GM18867 (cell line): Measurements from ENCODE around the gene CCL13.

Experiments used
- ATAC-seq: cut with Tn5 transposase; IDR thresholded peaks from one replicate; pipeline ENCODE4 v1.9.1; 2021; ENCODE audit warnings: mild to moderate bottlenecking, moderate library complexity; ENCODE audit not compliant: unreplicated experiment

The CCL13 gene

DNA sequence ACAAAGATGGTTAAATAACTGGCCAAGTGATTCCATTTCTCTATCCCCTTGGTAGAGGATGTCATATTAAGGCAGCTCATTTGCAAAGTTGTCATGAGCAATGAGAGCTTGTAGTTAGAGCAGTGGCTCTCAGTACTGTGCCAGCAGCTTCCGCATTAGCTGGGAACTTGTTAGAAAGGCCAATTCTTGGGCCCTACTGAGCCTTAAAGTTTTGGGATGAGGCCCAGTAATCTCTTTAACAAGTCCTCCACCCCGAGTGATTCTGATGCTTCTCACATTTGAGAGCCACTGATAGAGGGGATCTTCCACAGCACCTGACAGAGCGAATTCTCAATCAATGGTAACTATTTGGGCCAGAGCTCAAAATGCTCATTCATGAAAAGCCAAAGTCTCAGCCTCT lies 26.9 kb downstream of the CCL13 start:
- no peak for ATAC-seq

- ATAC-seq, result no peak
These were observed 28.0 kb downstream of the CCL13 start for GRCh38 chr17:34384271-34384670.

- ATAC-seq, result no peak
These were observed 28.7 kb downstream of the CCL13 start for GRCh38 chr17:34384822-34385605.

DNA sequence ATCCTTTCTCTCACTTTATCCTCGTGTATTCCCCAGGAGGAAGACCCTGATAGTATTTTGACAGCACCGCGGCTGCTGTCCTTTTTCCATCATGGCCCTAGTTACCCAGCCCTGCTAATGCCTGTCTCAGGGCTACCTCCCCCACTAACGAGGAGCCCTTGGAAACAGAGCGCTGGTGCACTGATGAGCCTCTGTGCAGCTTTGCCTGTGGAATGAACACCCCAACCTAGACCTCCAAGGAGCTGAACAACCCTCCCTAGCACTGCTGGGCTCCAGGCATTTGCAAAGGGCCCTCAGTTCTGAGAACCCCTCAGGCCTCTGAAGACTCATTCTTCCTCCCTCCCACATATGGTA lies 30.0 kb downstream of the CCL13 start:
- ATAC-seq, result no peak

DNA sequence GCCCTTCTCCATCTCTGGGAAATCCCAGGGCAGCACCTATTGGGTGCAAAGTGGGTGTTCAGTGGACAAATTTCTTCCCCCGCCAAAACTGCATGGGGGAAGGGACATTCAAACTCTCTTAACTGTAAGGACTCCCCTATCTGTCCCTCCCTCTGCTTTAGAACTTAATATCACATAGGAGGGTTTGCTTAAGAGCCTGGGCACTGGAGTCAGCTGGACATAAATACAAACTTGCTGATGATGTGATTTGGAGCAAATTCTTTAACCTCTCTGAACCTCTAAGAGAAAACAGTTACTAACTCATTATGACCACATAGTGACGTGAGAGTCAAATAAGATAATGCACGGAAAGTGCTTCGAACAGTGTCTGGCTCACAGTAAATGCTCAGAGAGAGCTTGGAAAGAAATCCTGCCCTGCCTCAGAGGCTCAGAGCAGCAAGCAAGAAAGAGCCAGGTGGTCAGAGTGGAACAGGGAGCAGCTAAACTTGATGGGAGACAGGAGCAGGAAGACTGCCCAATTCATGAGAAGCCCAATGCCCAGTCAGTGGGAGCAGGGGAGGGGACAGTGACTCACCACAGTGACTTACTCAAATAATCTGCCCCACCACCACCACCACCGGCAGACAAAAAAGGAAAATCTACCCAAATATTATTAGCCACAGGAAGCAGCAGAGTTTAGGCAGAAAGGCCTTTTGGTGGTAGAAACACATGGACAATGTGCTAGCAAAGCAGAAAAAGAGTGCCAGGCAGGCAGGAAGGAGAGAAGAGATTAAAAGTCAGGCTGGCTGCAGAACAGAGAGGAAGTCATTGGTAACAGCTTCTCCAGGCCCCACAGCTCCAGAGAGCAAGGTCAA lies 30.6 kb downstream of the CCL13 start:
- ATAC-seq, result no peak

DNA sequence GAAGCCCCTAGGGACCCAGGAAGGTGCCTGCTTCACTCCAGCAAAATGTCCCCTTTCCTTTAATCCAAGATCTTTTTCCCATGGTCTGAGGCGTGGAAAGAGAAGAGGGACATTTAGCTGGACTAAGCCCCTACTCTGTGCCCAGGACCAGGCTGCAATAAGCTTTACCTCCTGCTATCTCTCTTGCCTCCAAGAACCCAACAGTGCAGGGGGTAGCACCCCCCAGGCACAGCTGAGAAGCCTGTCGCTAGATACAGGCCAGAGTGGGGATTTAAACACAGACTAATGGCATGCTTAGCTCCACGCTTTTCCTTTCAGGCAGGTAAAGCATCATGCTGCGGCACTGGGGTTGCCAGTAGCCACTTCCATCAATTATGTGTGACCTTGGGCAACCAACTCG lies 31.3 kb downstream of the CCL13 start:
- no peak for ATAC-seq

GRCh38 chr17:34389126-34389750 lies 33.0 kb downstream of the CCL13 start:
- no peak for ATAC-seq

- ATAC-seq, result no peak
These were observed 34.4 kb downstream of the CCL13 start for GRCh38 chr17:34390649-34391048.

DNA sequence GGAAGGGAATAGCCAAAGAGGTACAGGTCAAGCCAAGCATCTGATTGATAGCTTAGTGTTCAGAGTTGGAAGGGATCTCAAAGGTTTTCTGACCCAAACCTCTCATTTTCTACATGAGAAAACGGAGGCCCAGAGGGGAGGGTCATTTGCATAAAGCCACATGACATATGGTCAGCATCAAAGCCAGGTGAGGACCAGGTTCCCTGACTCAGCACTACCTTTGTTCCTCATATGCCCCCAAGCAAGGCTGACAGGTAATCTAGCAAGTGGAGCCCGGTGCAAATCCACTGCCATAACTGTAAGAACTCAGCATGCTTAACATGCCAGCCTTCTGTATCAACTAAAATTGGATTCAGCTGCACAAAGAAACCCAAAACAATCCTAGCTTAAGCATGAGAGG lies 35.0 kb downstream of the CCL13 start:
- no peak for ATAC-seq

GRCh38 chr17:34393401-34393800 lies 37.1 kb downstream of the CCL13 start:
- ATAC-seq, result no peak

GRCh38 chr17:34397265-34397664 lies 41.0 kb downstream of the CCL13 start:
- no peak for ATAC-seq

- no peak for ATAC-seq
These were observed 42.7 kb downstream of the CCL13 start for GRCh38 chr17:34398990-34399389.

DNA sequence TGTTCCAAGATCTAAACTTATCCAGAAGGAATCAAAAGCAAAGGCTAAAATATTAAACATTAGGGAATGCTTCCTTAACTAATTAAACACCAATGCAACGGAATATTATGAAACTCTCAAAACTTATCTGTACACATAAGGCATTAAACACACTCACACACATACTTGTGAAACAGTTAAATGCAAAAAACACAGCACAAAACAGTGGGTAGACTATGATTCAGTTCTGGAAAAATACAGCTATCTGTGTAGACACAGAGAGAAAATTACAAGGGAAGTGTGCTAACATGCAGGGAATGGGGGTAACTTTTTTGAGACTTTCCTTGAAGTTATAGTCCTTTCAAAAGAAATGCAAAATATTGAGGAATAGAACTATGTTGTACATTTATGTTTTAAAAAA lies 43.4 kb downstream of the CCL13 start:
- no peak for ATAC-seq

- ATAC-seq, result no peak
These were observed 44.1 kb downstream of the CCL13 start for GRCh38 chr17:34400301-34400931.

GRCh38 chr17:34401165-34401564 lies 44.9 kb downstream of the CCL13 start:
- ATAC-seq, result no peak

DNA sequence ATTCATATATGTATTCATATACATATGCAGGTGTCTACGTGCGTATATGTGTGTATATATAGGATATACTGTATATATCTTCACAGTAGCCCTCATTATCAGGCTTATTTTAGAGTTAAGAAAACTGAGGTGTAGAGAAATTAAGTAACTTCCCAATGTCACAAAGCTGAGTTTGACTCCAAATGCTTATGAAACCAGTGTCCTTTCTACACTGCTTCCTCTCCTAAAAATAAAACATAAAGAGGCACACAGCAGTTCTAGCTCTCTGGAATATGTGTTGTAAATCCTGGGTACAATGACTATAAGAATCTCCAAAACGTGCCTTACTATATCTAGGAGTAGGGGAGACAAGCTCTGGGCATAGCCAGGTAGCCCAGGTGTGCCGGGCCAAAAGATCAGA lies 46.7 kb downstream of the CCL13 start:
- ATAC-seq, result no peak

GRCh38 chr17:34406226-34406625 lies 49.9 kb downstream of the CCL13 start:
- ATAC-seq, result no peak
